Activated CD8-positive, alpha-beta memory T cell treated with anti-CD3 and anti-CD28 coated beads, Interleukin-2, amount 10 ng/mL, durations not matched to agents 7 days and 5 days (primary cell): ENCODE data around the gene RAB40B. TPM values are rescaled to one million over a fixed set of nuclear protein-coding genes. Genes with fewer than 3 reads are reported as not detected.

Experiments
- ATAC-seq: fragments of 150-1000 bp; cut with Tn5 transposase; one replicate; pipeline ENCODE4 v1.10.0; 2021; ENCODE audit warnings: moderate library complexity
- CTCF ChIA-PET: fragments of 350-600 bp; sonication (Branson Sonifier 250); formaldehyde crosslinking; loops from one replicate; lab custom pipeline; 2021; ENCODE audit warnings: antibody characterized with exemption; lab: Charles Lee
- DNase-seq: peaks from one replicate; pipeline ENCODE4 v3.0.0-alpha.2; 2020
- H3K27ac Mint-ChIP-seq: one replicate; pipeline ENCODE4 v1.8.0; 2021; ENCODE audit warnings: mild to moderate bottlenecking, mixed read lengths
- H3K27me3 Mint-ChIP-seq: one replicate; pipeline ENCODE4 v1.8.0; 2021; ENCODE audit warnings: mixed read lengths
- H3K36me3 Mint-ChIP-seq: one replicate; pipeline ENCODE4 v1.8.0; 2021; ENCODE audit warnings: mild to moderate bottlenecking, mixed read lengths
- H3K4me1 Mint-ChIP-seq: one replicate; pipeline ENCODE4 v1.8.0; 2021; ENCODE audit warnings: mixed read lengths
- H3K4me3 Mint-ChIP-seq: one replicate; pipeline ENCODE4 v1.8.0; 2021; ENCODE audit warnings: mild to moderate bottlenecking, moderate library complexity, mixed read lengths
- H3K9me3 Mint-ChIP-seq: one replicate; pipeline ENCODE4 v1.8.0; 2022; ENCODE audit warnings: low read depth, mixed read lengths
- total RNA-seq, 2 experiments: library from RNA; stranded (reverse); gene quantifications; one replicate each; pipeline ENCODE4 v1.2.3, GENCODE V29; 2021

Gene RAB40B
- total RNA-seq, 2 experiments from 2014 or later = 0.47 to 1.4 TPM

- Mint-ChIP-seq H3K4me1 (no peaks in the 10 kb centered on the region), H3K27me3 (no peaks in the 10 kb centered on the region), H3K9me3 (peaks cover 5% of the 10 kb centered on the region), H3K27ac (no peak overlapping the region), H3K4me3 (no peak overlapping the region), H3K36me3 (peaks cover 37% of the 10 kb centered on the region)
- CTCF ChIA-PET = no interaction called here
- no peak for DNase-seq
- ATAC-seq = no peak
These were observed 31.2 kb upstream of the RAB40B start for GRCh38 chr17:82729479-82730260.

- CTCF ChIA-PET = no interaction called here
- Mint-ChIP-seq H3K27me3 (no peaks in the 10 kb centered on the region), H3K4me3 (no peak overlapping the region), H3K36me3 (peaks cover 34% of the 10 kb centered on the region), H3K27ac (no peak overlapping the region), H3K9me3 (no peaks in the 10 kb centered on the region), H3K4me1 (no peaks in the 10 kb centered on the region)
- DNase-seq (no peak), ATAC-seq (no peak)
These were observed 27.9 kb upstream of the RAB40B start for GRCh38 chr17:82726427-82726826.

DNA sequence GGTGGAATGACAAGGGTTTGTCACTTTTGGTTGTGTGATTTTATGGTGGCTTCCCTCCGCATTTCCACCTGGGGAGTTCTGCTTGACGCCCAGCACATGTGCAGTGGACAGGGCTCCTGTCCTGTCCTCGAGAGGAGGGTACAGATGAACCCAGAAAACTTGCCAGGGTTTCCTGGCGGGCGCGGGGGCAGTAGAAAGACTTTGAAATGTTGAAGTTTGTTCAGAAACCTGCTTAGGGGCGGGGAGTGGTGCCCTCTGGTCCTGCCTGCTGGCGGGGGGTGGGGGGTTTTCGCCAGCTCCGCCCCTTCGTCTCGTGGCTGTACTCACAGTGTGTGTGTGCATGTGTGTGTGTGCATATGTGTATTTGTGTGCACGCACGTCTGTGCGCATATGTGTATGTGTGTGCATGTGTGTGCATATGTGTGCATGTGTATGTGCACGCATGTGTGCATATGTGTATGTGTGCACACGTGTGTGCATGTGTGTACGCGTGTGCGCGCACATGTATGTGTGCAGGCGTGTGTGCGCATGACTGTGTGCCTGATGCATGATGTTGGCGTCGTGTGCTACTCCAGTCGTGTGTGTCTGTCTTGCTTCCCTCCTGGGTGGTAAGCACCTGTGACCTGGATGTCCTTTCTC is 24.8 kb upstream of the RAB40B start:
- CTCF ChIA-PET = interaction anchor here (1.3 kb wide), 1 partner anchor 52 kb away, joined by 4 read pairs; no protein-coding TSS in a partner anchor
- H3K9me3 Mint-ChIP-seq = no peaks in the 10 kb centered on the region
- peaks cover 4% of the 10 kb centered on the region for H3K4me1 Mint-ChIP-seq
- no peak overlapping the region for H3K27ac Mint-ChIP-seq
- no peaks in the 10 kb centered on the region for H3K27me3 Mint-ChIP-seq
- DNase-seq (no peak), ATAC-seq (no peak)
- H3K4me3 Mint-ChIP-seq = no peak overlapping the region
- H3K36me3 Mint-ChIP-seq = peaks cover 33% of the 10 kb centered on the region

- DNase-seq = no peak
These were observed 24.0 kb upstream of the RAB40B start for GRCh38 chr17:82722341-82723013.

GRCh38 chr17:82720204-82720603 is 21.7 kb upstream of the RAB40B start:
- Mint-ChIP-seq H3K4me1 (peaks cover 19% of the 10 kb centered on the region), H3K27ac (no peak overlapping the region), H3K36me3 (peaks cover 25% of the 10 kb centered on the region), H3K27me3 (no peaks in the 10 kb centered on the region), H3K9me3 (no peaks in the 10 kb centered on the region), H3K4me3 (no peak overlapping the region)
- DNase-seq (no peak), ATAC-seq (no peak)
- CTCF ChIA-PET = no interaction called here

More at GRCh38 chr17:82722341-82723013, 24.0 kb upstream of the RAB40B start:
- no peak for ATAC-seq
- Mint-ChIP-seq H3K27ac (no peak overlapping the region), H3K4me1 (peaks cover 10% of the 10 kb centered on the region), H3K36me3 (peaks cover 35% of the 10 kb centered on the region), H3K4me3 (no peak overlapping the region), H3K9me3 (no peaks in the 10 kb centered on the region), H3K27me3 (no peaks in the 10 kb centered on the region)
- CTCF ChIA-PET = interaction anchor here (1.3 kb wide), 1 partner anchor 53 kb away, joined by 4 read pairs; no protein-coding TSS in a partner anchor

GRCh38 chr17:82718986-82719685 is 20.6 kb upstream of the RAB40B start:
- ATAC-seq = no peak
- Mint-ChIP-seq H3K4me1 (peaks cover 19% of the 10 kb centered on the region), H3K36me3 (peaks cover 25% of the 10 kb centered on the region), H3K9me3 (no peaks in the 10 kb centered on the region), H3K27ac (no peak overlapping the region), H3K27me3 (no peaks in the 10 kb centered on the region), H3K4me3 (no peak overlapping the region)
- no peak for DNase-seq
- CTCF ChIA-PET = no interaction called here

DNA sequence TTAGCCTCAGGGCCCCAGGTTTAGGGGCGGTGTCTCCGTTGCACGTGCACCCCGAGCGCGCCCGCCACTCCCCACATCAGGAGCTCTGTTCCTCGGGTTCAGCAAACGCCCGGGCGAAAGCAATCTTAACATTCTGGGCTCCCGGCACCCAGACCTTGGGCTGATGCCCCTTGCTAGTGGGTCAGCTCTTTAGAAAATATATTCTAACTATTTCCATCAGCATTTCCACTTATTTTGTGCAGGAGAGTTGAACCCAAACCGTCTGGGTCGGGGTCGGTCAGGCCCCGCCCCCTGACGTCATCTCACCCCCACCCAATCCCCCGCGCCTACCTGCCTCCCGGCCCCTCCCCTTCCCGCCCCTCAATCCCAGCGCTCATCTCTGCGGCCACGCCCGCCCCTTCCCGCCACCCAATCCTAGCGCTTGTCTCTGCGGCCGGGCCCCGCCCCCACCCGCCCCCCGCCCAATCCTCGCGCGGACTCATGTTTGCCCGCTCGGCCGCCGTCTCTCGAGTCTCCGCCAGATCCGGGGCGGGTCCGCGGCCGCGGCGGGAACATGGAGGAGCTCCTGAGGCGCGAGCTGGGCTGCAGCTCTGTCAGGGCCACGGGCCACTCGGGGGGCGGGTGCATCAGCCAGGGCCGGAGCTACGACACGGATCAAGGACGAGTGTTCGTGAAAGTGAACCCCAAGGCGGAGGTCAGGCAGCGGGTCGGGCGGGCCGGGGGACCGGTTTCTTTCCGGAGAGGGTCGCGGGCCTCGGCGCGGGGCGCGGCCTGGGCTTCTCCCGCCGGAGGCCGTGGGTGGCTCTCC is 17.9 kb upstream of the RAB40B start, which contains the start of gene FN3KRP:
Gene FN3KRP (plus strand): TSS at position 504 of the 808 bp plus-strand sequence. CDS start 50 bp downstream, at position 554.
- peak within 1 kb of the TSS; percentile 90 for H3K4me3 Mint-ChIP-seq
- no peaks in the 10 kb centered on the region for H3K9me3 Mint-ChIP-seq
- ATAC-seq (peak; percentile 88), DNase-seq (peak; percentile 96)
- CTCF ChIA-PET = interaction anchor here (1.0 to 1.3 kb wide), 3 partner anchors 15 to 48 kb away, joined by 3 to 5 read pairs (median 3); no protein-coding TSS in a partner anchor
- H3K27me3 Mint-ChIP-seq = peaks cover 2% of the 10 kb centered on the region
- peak within 1 kb of the TSS; percentile 89 for H3K27ac Mint-ChIP-seq
- peaks cover 24% of the 10 kb centered on the region for H3K4me1 Mint-ChIP-seq
- H3K36me3 Mint-ChIP-seq = peaks cover 11% of the 10 kb centered on the region

GRCh38 chr17:82713071-82713723 is 14.7 kb upstream of the RAB40B start:
- ATAC-seq (no peak), DNase-seq (no peak)
- CTCF ChIA-PET = interaction anchor here (1.2 kb wide), 1 partner anchor 62 kb away, joined by 4 read pairs; no protein-coding TSS in a partner anchor
- Mint-ChIP-seq H3K9me3 (no peaks in the 10 kb centered on the region), H3K27ac (no peak overlapping the region), H3K4me1 (peaks cover 21% of the 10 kb centered on the region), H3K4me3 (no peak overlapping the region), H3K27me3 (peaks cover 2% of the 10 kb centered on the region), H3K36me3 (peaks cover 4% of the 10 kb centered on the region)

DNA sequence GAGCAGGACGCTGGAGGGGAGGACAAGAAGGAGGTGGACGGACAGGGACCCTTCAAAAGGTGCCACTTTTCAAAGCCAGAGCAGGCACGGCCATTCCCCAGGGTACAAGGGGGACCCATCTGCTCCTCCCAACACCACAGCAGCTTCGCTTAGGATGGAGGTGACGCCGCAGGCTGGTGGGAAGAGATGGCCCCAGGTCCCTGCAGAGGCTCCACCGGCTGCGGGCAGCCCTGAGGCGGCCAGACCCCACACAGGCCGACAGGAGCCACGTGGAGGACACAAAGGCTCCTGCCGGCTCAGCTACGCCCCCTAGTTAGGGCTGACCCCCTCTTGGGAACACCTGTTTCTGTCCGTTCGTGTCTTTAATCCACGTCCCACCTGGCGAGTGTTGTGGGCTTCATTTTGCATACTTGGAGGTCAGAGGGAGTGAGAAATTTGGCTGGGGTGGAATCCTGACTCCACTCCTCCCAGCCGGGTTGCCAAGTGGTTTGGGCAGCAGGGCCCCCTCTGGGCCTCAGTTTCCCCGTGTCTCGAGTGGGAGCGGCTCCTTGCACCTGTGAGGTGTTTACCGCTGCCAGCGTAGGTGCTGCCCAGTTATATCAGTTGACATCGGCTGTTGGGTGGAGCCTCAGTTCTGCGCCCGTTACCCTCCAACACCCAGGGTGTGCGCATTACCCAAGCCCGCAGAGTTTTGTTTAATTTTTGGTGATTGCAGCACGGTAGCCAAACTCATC is 12.2 kb upstream of the RAB40B start:
- H3K9me3 Mint-ChIP-seq = no peaks in the 10 kb centered on the region
- ATAC-seq = no peak
- DNase-seq = no peak
- peaks cover 2% of the 10 kb centered on the region for H3K27me3 Mint-ChIP-seq
- no peak overlapping the region for H3K27ac Mint-ChIP-seq
- H3K36me3 Mint-ChIP-seq = no peaks in the 10 kb centered on the region
- CTCF ChIA-PET = no interaction called here
- peaks cover 7% of the 10 kb centered on the region for H3K4me1 Mint-ChIP-seq
- no peak overlapping the region for H3K4me3 Mint-ChIP-seq

DNA sequence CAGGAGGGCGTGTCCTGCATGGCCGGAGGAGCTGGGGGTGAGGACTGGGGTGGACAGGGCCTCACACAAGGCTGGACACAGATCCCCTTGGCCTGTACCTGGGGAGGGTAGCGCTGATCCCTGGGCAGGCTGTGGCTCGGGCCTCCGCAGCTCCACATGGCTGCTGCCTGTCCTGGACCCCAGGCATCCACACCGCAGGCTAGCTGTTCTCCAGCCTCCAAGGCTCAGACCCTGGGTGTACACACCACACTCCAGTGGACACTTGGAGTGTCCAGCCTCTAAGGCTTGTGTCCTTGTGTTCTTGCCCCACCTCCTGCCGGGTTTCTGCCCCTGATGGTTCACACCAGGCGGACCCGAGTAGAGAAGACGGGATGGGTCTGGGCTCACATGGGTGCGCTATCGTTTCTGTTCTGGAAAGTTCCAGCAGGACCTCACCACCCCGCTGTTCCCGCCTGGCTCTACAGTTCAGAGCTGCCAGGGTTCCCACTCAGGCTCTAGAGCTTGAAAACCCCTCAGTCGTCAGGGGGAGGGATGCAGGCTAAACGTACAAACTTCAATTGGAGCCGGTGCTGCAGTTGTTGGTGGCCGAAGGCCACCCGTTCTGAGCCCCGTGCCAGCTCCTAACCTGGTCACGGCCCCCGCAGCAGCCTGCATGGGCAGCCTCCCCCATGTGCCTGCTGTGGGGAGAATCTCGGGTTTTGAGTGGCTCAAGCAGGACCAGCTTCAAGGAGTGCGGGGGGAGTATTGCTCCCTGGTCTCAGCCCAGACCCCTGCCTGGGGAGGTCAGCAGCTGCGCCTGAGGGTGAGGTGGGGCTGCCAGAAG is 11.4 kb upstream of the RAB40B start:
- H3K4me3 Mint-ChIP-seq = no peak overlapping the region
- DNase-seq (no peak), ATAC-seq (no peak)
- peaks cover 6% of the 10 kb centered on the region for H3K4me1 Mint-ChIP-seq
- peaks cover 2% of the 10 kb centered on the region for H3K27me3 Mint-ChIP-seq
- no peaks in the 10 kb centered on the region for H3K36me3 Mint-ChIP-seq
- no peaks in the 10 kb centered on the region for H3K9me3 Mint-ChIP-seq
- no peak overlapping the region for H3K27ac Mint-ChIP-seq
- CTCF ChIA-PET = no interaction called here
